Sigmoid colon (tissue), 7 donors: ENCODE results near the gene ERG28. TPM values are rescaled to one million over a fixed set of nuclear protein-coding genes. Genes with fewer than 3 reads are reported as not detected.

Experiments used
- DNase-seq: peaks from one replicate; pipeline ENCODE4 v3.0.0-alpha.2; 2019
- H3K27ac ChIP-seq, 4 donors: fragments of 200-600 bp; sonication (generic); one replicate each; pipeline ENCODE4 v1.5.1; 2016 to 2019; ENCODE audit warnings: mild to moderate bottlenecking in 1 of 4
- H3K27me3 ChIP-seq, 3 donors: fragments of 200-600 bp; sonication (generic); one replicate each; pipeline ENCODE4 v1.5.1; 2019; ENCODE audit warnings: mild to moderate bottlenecking in 1 of 3
- H3K36me3 ChIP-seq, 4 donors: fragments of 200-600 bp; sonication (generic); one replicate each; pipeline ENCODE4 v1.5.1; 2016 to 2019
- H3K4me1 ChIP-seq, 4 donors: fragments of 200-600 bp; sonication (generic); one replicate each; pipeline ENCODE4 v1.5.1; 2017 to 2019
- H3K4me3 ChIP-seq, 4 donors: fragments of 200-600 bp; sonication (generic); one replicate each; pipeline ENCODE4 v1.5.1; 2017 to 2019; ENCODE audit warnings: mild to moderate bottlenecking in 2 of 4, moderate library complexity in 1 of 4
- H3K9me3 ChIP-seq, 4 donors: fragments of 200-600 bp in 3 of 4; sonication (generic) in 3 of 4; one replicate each; pipeline versions ENCODE4 v1.5.1 to v1.6.1; 2013 to 2019
- EP300 ChIP-seq, 4 donors: sonication (generic); formaldehyde crosslinking; IDR thresholded peaks; one replicate each; pipeline ENCODE4 v1.6.1; 2017; ENCODE audit warnings: antibody characterized with exemption in 4 of 4
- POLR2A ChIP-seq, 2 donors: fragments of 450-650 bp; IDR thresholded peaks; one replicate each; pipeline ENCODE4 v1.6.1; 2016; ENCODE audit warnings: antibody characterized with exemption in 2 of 2, mild to moderate bottlenecking in 2 of 2, moderate library complexity in 2 of 2
- POLR2AphosphoS5 ChIP-seq, 4 donors: sonication (generic); formaldehyde crosslinking; IDR thresholded peaks; one replicate each; pipeline ENCODE4 v1.6.1; 2017; ENCODE audit warnings: antibody characterized with exemption in 4 of 4
- WGBS, 2 donors: extraction: QIAGEN DNeasy Blood & Tissue Kit; methylation state at CpG; one replicate each; pipeline ENCODE4 v1.1.7; 2013; 5-methylcytosine and 5-hydroxymethylcytosine counted together
- intact Hi-C: fragments of 100-400 bp; cut with DNase I; formaldehyde crosslinking; loops from one replicate; pipeline ENCODE4 v1.15.1; 2023
- polyA plus RNA-seq, 3 donors: library from polyadenylated mRNA; stranded (reverse); fragments of 200-250 nt; gene quantifications; one replicate each; pipeline ENCODE4 v1.2.3, GENCODE V29; 2013
- total RNA-seq, 4 donors: library from RNA; depleted of rRNA; stranded (reverse); fragments of >200 nt; gene quantifications; one replicate each; pipeline ENCODE4 v1.1.0, GENCODE V29; 2016
- TF ChIP-seq, protein P1 (sequence below), 4 experiments: fragments of 450-650 bp in 3 of 4; fragments of 200-600 bp in 1 of 4; IDR thresholded peaks; one replicate each; pipeline ENCODE4 v1.5.1; 2016 to 2019; ENCODE audit warnings: antibody characterized with exemption in 4 of 4, mild to moderate bottlenecking in 3 of 4, moderate library complexity in 2 of 4
- donor health status: healthy with polysubstance abuse.
- donor health status: Bipolar disorder and iron deficiency.
- donor health status: healthy.

Gene ERG28
- total and polyA plus RNA-seq, 7 donors: 5.0 to 25.3 (median 8.9) TPM

DNA sequence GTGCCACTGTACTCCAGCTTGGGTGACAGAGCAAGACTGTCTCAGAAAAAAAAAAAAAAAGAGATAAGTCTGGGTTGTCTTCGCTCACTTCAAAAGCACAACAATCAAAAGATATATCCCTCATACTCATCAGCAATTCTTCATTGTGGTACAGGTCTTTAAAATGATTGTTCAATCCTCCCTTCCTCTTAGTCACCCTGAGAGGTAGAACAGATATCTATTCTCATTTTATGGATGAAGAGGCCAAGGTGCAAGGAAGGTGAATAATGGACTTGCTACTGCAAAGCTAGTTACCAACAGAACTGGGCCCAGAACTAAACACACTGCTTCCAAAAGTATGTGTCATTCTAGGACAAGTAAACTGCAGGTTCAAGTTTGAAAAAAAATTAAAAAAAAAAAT is 7.1 kb downstream of the ERG28 start:
- H3K27me3 ChIP-seq: no peaks in the 10 kb centered on the region
- no peak for DNase-seq
- H3K9me3 ChIP-seq: no peaks in the 10 kb centered on the region
- H3K36me3 ChIP-seq: peaks cover 14 to 70% (median 21%) of the 10 kb centered on the region in 4 donors
- H3K4me3 ChIP-seq: no peak overlapping the region
- WGBS, 2 donors: 81 to 88% methylated on average over 1 of the region's 1 CpG
- no peak overlapping the region for H3K27ac ChIP-seq
- intact Hi-C loops: loop anchor here (10.0 kb wide), 1 partner anchor 339 kb away; no protein-coding TSS in a partner anchor
- TF ChIP-seq POLR2A (IDR thresholded peaks at IDR 0.05) (no peak), POLR2AphosphoS5 (IDR thresholded peaks at IDR 0.05) (no peak), EP300 (IDR thresholded peaks at IDR 0.05) (no peak)
- TF ChIP-seq, protein P1, sequence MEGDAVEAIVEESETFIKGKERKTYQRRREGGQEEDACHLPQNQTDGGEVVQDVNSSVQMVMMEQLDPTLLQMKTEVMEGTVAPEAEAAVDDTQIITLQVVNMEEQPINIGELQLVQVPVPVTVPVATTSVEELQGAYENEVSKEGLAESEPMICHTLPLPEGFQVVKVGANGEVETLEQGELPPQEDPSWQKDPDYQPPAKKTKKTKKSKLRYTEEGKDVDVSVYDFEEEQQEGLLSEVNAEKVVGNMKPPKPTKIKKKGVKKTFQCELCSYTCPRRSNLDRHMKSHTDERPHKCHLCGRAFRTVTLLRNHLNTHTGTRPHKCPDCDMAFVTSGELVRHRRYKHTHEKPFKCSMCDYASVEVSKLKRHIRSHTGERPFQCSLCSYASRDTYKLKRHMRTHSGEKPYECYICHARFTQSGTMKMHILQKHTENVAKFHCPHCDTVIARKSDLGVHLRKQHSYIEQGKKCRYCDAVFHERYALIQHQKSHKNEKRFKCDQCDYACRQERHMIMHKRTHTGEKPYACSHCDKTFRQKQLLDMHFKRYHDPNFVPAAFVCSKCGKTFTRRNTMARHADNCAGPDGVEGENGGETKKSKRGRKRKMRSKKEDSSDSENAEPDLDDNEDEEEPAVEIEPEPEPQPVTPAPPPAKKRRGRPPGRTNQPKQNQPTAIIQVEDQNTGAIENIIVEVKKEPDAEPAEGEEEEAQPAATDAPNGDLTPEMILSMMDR (IDR thresholded peaks at IDR 0.05): no peak
- peaks cover 0 to 5% (median under 1%) of the 10 kb centered on the region in 4 donors for H3K4me1 ChIP-seq

DNA sequence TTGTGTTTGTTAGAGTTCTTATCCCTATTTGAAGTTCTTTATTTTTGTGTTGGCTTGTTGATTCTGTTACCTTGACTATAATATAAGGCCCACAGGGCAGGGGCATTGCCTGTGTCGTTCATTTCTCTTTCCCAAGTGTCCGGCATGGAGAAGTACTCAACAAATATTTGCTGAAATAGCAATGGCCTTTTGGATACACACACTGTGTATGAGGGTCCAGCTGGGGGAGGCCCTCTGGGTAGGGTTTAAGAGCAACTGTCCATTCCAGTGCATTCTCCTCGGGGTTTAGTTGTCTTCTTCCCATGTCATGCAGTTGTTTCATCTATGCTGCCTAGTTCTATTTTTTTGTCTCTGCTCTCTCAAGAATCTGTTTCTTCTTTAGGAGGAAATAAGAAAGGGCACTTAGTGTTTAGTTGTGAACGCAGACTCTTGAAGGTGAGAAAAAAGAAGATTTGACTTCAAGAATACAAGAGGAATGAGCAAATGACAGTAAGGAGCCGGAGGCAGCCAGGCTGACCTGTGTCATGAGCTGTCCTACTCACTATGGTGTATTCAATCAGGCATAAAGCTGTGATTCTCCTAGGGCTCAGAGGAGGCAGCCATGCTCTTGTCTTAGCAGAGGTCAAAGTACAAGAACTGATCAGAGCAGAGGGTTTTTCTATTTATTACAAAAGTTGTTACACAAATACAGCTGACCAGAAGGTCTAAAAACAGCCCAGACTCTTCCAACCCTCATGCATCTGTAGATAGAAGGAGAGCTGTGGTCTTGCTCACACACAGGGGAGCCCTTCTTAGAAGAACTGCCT is 10.2 kb downstream of the ERG28 start:
- 89 to 94% methylated on average over 5 of the region's 5 CpGs for WGBS, 2 donors
- H3K9me3 ChIP-seq: no peaks in the 10 kb centered on the region
- H3K27me3 ChIP-seq: no peaks in the 10 kb centered on the region
- peaks cover 14 to 53% (median 19%) of the 10 kb centered on the region in 4 donors for H3K36me3 ChIP-seq
- intact Hi-C loops: loop anchor here (10.0 kb wide), 1 partner anchor 336 kb away; no protein-coding TSS in a partner anchor
- no peak overlapping the region for H3K27ac ChIP-seq
- H3K4me1 ChIP-seq: peaks cover 0 to 11% (median 4%) of the 10 kb centered on the region in 4 donors
- TF ChIP-seq POLR2A (IDR thresholded peaks at IDR 0.05) (no peak), EP300 (IDR thresholded peaks at IDR 0.05) (no peak), POLR2AphosphoS5 (IDR thresholded peaks at IDR 0.05) (no peak)
- TF ChIP-seq, protein P1 (IDR thresholded peaks at IDR 0.05): no peak
- no peak for DNase-seq
- no peak overlapping the region for H3K4me3 ChIP-seq

- DNase-seq: no peak
- Histone ChIP-seq H3K4me3 (no peak overlapping the region), H3K4me1 (peaks cover 0 to 11% (median 4%) of the 10 kb centered on the region in 4 donors), H3K27me3 (no peaks in the 10 kb centered on the region), H3K36me3 (peaks cover 14 to 46% (median 19%) of the 10 kb centered on the region in 4 donors), H3K9me3 (no peaks in the 10 kb centered on the region), H3K27ac (no peak overlapping the region)
- TF ChIP-seq POLR2AphosphoS5 (IDR thresholded peaks at IDR 0.05) (no peak), EP300 (IDR thresholded peaks at IDR 0.05) (no peak), POLR2A (IDR thresholded peaks at IDR 0.05) (no peak)
- TF ChIP-seq, protein P1 (IDR thresholded peaks at IDR 0.05): no peak
- WGBS, 2 donors: 94 to 95% methylated on average over 1 of the region's 1 CpG
- intact Hi-C loops: loop anchor here (10.0 kb wide), 1 partner anchor 335 kb away; no protein-coding TSS in a partner anchor
These were observed 10.9 kb downstream of the ERG28 start for GRCh38 chr14:75649773-75650172.

GRCh38 chr14:75649337-75649736 is 11.3 kb downstream of the ERG28 start:
- TF ChIP-seq, protein P1 (IDR thresholded peaks at IDR 0.05): no peak
- TF ChIP-seq EP300 (IDR thresholded peaks at IDR 0.05): no peak
- no peak for TF ChIP-seq POLR2AphosphoS5 (IDR thresholded peaks at IDR 0.05)
- no peak for TF ChIP-seq POLR2A (IDR thresholded peaks at IDR 0.05)
- intact Hi-C loops: no loop called here
- H3K27me3 ChIP-seq: no peaks in the 10 kb centered on the region
- no peak for DNase-seq
- H3K4me3 ChIP-seq: no peak overlapping the region
- H3K27ac ChIP-seq: no peak overlapping the region
- peaks cover 14 to 42% (median 19%) of the 10 kb centered on the region in 4 donors for H3K36me3 ChIP-seq
- WGBS, 2 donors: 71 to 94% methylated on average over 1 of the region's 1 CpG
- no peaks in the 10 kb centered on the region for H3K9me3 ChIP-seq
- H3K4me1 ChIP-seq: peaks cover 0 to 11% (median 4%) of the 10 kb centered on the region in 4 donors
